AG09309 (cell line): ENCODE data around the gene ATP6V0B.

ENCODE experiments used
- DNase-seq: peaks from one replicate; pipeline ENCODE4 v3.0.0-alpha.2; 2010; ENCODE audit warnings: low read depth
- H3K4me3 ChIP-seq: 2 replicates; pipeline ENCODE4 v1.5.1; 2011; ENCODE audit warnings: mild to moderate bottlenecking, low read depth, low read length, moderate library complexity; ENCODE audit not compliant: control insufficient read depth
- CTCF ChIP-seq: IDR thresholded peaks from 2 replicates; pipeline ENCODE4 v1.5.1; 2011; ENCODE audit warnings: mild to moderate bottlenecking, low read depth, low read length, inconsistent platforms; ENCODE audit not compliant: insufficient read depth, control insufficient read depth; ENCODE audit errors: missing control alignments

Gene ATP6V0B

GRCh38 chr1:44000122-44000665, 25.4 kb downstream of the ATP6V0B start:
- no peak for TF ChIP-seq CTCF
- no peak for DNase-seq
- H3K4me3 ChIP-seq: no peak overlapping the region

DNA sequence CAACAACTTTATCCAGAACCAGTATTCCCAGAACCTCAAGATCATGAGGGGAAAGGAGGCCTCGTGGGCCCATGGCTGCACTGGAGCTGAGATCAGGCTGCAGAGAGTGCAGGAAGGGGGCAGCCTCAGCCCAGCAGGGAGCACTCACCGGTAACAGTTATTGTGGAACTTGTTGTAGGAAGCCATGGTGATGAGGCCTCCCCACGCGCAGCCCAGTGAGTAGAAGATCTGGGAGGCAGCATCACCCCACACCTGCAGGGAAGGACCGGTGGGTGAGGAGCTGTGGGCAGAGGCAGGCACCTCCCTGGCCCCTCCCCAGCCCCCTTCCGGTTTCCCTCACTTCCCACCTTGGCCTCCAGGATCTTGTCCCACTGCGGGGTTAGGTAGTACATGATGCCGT, 27.4 kb downstream of the ATP6V0B start:
- H3K4me3 ChIP-seq: no peak overlapping the region
- DNase-seq: no peak
- no peak for TF ChIP-seq CTCF

DNA sequence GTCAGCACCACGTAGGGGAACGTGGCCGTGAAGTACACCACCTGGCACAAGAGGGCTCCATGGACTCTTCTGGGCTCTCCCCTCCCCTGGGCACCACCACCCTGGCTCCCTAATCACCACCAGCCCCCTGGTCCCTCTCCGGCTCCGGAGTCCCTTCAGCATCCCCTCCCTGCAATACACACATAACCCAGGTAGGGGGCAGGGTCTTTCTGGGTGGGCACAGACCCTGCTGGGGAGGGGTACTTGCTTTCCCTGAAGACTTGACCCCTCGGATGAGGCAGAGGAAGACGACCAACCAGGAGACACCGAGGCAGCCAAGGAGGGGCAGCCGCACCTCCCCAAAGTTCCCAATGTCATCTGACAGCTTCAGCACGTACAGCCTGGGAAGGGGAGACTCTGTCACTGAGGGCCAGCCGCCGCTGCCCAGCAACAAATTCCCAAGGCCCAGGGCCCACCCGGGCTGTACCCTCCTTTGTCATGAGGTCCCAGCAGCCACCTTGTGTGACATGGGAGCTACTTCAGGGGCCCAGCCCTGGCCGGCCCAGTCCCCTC, 27.9 kb downstream of the ATP6V0B start:
- no peak overlapping the region for H3K4me3 ChIP-seq
- DNase-seq: no peak
- TF ChIP-seq CTCF: peak; percentile 17

GRCh38 chr1:44008259-44008658, 33.5 kb downstream of the ATP6V0B start:
- DNase-seq: no peak
- H3K4me3 ChIP-seq: no peak overlapping the region
- TF ChIP-seq CTCF: no peak

DNA sequence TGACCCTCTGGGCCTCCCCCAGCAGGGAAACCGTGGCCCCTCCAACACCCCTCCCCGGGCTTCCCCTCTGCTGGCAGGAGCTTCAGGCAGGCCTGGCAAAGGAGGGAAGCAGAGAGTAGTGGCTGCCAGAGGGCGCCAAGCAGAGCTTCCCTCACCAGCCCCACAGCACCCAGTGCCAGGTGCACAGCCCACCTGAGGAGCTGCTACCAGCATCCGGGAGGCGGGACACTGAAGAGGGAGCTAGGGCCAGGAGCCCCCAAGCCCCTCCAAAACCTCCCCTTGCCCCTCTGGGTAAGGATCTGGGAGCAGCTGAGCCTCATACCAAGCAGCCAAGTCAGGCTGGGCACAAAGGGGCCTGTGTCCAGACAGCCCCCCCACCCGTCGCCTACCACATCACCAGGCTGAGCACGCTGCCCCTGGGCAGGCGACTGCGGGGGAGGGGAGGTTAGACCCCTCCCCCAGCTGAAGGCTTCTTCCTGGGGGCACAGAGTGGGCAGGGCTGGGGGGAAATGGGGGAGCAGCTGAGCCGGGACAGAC, 36.2 kb downstream of the ATP6V0B start:
- DNase-seq: no peak
- TF ChIP-seq CTCF: no peak
- H3K4me3 ChIP-seq: no peak overlapping the region

DNA sequence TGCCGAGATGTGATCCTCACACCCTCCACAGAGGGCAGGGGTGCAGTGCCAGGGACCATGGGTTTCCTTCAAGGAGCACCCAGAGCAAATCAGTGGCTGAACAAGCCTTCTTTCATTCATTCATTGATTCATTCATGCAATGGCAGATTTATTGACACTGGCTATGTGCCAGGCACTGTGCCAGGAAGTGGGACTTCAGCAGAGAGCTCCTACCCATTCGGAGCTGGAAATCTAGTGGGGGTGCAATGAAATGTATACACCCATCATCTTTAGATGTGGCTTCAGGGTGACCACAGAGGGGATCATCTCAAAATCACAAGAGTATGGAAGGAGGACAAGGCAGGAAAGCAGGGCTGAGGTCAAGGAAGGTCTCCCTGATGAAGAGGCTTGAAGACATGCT, 37.6 kb downstream of the ATP6V0B start:
- DNase-seq: no peak
- H3K4me3 ChIP-seq: no peak overlapping the region
- no peak for TF ChIP-seq CTCF
